ENCODE results near the gene SEPTIN1.

DNA sequence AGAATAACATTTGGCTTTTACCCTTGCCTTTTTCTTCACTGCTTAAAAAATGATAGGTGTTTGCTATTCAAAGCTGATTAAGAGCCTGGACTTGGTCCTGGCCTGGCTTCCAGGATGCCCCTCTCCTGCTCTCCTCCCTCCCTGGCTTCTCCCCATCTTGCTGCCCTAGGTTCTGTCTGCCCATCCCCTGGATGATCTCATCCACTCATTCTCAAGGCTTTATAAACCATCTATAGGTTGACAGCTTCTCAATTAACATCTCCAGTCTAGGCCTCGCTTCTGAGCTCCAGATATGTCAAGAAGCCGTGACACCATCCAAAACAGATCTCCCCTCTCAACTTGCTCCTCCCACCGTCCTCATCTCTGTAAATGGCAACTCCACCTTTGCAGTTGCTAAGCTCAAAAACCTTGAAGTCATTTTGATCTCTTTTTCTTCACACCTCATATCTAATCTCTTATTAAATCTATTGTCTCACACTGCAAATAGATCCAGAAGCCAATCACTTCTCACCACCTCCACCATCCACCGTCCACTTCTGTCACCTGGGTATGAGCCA lies 33.8 kb upstream of the SEPTIN1 start:
- TF ChIP-seq, protein P1, sequence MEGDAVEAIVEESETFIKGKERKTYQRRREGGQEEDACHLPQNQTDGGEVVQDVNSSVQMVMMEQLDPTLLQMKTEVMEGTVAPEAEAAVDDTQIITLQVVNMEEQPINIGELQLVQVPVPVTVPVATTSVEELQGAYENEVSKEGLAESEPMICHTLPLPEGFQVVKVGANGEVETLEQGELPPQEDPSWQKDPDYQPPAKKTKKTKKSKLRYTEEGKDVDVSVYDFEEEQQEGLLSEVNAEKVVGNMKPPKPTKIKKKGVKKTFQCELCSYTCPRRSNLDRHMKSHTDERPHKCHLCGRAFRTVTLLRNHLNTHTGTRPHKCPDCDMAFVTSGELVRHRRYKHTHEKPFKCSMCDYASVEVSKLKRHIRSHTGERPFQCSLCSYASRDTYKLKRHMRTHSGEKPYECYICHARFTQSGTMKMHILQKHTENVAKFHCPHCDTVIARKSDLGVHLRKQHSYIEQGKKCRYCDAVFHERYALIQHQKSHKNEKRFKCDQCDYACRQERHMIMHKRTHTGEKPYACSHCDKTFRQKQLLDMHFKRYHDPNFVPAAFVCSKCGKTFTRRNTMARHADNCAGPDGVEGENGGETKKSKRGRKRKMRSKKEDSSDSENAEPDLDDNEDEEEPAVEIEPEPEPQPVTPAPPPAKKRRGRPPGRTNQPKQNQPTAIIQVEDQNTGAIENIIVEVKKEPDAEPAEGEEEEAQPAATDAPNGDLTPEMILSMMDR (IDR thresholded peaks at IDR 0.05) = no peak
- no peak for TF ChIP-seq POLR2A (IDR thresholded peaks at IDR 0.05)

Measured in esophagus squamous epithelium (tissue), 4 donors.